HG02759 (cell line): ENCODE results near the gene MAP2K3.

Experiments used
- ATAC-seq: cut with Tn5 transposase; IDR thresholded peaks from one replicate; pipeline ENCODE4 v1.9.1; 2021; ENCODE audit warnings: mild to moderate bottlenecking, moderate library complexity; ENCODE audit not compliant: unreplicated experiment

MAP2K3 gene

DNA sequence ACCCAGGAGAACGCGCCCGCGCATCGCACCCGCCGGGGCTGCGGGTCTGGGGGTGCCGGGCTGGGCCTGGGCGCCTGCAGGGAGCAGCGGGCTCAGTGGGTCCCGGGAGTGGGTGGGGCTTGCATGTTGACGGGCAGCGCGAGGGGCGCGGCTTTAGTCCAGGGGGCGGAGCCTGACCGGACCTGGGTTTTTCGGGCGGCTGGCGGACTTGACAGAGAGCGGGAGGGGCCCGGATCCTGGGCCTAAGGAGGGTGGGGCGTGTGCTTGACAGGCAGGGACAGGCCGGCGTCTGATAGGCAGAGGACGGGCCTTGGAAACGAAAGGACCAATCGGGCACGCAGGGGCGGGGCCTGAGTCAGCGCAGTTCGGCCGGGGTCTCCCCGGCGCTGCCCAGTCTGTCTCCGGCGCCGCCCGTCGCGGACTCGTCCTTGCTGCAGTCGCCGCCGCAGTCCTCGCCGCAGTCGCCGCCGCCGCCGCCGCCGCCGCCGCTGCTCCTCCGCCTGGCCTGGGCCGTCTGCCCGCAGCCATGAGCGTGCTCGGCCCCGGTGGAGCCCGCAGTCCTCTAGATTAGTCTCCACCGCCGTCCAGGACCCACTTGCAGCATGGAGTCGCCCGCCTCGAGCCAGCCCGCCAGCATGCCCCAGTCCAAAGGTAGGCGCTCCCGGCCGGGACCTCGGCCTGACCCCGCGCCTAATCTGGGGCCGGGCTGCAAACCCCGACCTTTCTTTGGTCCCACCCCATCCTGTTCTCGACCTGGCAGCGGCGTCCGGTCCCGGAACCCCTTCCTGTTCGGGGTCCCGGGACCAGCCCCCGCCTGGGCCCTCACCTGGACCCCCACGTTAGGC, at the start of gene MAP2K3:
Gene MAP2K3, plus strand, starts transcription at position 393 of the 845 bp plus-strand sequence. Its CDS starts 210 bp downstream, at position 603.
- ATAC-seq, result peak; percentile 76

DNA sequence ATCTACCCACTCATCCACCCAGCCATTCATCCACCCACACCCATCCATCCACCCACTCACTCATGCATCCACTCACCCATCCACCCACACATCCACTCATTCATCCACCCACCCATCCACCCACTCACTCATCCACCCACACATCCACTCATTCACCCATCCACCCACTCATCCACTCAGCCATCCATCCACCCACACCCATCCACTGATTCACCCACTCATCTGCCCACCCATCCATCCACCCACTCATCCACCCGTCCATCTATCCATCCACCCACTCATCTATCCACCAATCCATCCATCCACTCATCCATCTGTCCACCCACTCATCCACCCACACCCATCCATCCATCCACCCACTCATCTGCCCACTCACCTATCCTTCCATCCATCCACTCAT, 48.6 kb upstream of the MAP2K3 start:
- no peak for ATAC-seq

DNA sequence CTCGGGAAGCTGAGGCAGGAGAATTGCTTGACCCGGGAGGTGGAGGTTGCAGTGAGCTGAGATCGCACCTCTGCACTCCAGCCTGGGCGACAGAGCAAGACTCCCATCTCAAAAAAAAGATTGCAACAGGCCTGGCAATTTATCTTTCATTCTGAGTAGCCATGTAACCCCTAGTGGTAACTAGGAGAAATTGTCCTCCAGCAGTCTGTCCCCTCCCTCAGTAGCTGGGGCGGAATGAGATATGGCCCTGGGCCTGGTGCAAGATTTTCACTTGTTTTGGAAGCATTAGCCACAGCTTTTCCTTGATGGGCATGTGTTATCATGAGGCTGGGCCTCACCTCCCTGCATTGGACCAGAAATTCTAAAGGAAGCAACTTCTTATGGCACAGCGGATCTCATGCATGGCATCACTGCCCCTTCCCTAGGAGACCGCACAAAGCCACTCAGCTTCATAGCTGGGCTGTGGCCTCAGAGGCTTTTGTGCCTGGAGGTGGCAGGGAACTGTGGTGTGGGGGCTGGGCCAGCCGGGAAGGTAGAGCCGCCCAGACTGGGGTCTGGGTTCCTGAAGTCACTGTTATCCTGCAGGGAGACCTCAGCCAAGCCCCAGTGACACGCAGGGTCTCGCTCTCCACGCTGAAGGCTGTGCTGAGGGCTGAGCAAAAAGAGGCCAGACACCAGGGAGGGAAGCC, 44.7 kb upstream of the MAP2K3 start:
- no peak for ATAC-seq

DNA sequence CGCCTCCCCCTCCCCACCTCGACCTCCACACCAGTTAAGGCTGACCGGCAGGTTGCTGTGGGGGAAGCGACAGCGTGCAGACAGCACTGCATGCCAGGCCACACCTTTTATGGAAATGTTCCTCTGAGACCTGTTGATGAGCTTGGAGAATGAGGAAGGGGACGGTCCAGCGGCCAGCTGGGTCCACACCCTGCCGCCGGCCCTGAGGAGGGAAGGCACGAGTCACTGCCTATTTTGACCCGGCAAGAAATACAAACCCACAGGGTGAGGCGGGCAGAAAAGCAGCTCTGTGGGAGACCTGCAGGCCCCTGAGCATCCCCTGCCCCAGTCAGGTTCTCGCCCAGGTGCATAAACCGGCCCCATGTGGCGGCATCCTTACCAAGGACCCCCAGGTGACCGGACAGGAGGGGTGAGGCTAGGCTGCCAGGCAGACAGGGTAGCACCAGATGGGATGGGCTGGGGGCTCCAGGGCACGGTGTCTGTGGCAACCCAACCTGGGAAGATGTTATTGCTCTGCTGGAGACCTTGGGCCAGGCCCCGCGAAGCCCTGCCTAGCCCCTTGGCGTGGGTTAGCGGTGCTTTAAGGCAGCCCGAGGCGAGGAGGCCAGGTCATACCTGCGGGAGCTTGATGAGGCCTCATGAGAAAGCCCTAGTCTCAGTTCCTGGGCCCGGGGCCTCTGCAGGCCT, 44.0 kb upstream of the MAP2K3 start:
- no peak for ATAC-seq

DNA sequence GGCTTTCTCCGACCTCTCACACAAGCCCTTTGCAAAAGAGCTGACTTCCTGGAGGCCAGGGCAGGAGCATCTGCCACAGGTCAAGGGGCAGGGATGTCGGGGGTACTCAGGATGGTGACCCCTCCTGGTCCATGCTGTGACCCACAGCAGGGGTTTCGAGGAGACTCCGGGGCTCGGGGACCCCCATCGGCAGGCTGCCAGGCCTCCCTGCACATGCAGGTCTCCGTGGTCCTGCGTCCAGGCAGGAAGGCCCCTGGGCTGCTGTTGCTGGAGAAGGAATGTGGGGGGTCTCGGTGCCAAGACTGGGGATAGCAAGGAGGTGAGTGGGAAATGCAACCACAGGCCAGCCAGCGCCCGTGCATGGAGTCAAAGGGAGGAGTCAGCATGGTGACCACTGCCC, 42.9 kb upstream of the MAP2K3 start:
- ATAC-seq, result no peak

DNA sequence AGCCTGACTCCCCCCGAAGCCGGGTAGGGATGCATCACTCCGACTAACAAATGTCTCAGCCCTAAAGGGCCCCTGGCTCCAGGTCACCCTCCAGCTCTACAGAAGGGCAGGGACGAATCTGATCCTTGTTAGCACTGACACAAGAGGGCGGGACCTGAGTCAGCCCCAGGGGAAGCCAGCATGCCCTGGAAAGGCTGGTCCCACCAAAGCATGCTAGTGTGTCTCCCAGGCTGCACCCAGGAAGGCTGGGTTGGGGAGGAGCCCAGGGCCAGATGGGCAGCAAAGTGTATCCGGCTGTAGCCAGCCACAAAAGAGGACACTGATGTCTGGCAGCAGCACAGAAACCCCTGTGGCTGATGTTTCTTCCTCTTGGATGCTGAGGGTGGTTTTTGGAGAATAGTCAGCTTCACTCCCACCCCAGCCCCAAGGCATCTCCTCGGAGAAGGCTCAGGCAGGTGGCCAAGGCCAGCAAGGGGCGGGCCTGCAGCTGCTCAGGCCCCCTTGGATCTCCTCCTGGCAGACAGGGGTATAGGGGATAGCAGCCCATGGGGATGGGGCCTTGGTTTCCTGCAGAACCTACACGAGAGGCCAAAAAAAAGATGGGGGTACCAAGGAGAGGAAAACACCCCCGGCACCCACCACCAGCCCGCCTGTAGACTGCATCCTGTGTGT, 42.3 kb upstream of the MAP2K3 start:
- no peak for ATAC-seq

DNA sequence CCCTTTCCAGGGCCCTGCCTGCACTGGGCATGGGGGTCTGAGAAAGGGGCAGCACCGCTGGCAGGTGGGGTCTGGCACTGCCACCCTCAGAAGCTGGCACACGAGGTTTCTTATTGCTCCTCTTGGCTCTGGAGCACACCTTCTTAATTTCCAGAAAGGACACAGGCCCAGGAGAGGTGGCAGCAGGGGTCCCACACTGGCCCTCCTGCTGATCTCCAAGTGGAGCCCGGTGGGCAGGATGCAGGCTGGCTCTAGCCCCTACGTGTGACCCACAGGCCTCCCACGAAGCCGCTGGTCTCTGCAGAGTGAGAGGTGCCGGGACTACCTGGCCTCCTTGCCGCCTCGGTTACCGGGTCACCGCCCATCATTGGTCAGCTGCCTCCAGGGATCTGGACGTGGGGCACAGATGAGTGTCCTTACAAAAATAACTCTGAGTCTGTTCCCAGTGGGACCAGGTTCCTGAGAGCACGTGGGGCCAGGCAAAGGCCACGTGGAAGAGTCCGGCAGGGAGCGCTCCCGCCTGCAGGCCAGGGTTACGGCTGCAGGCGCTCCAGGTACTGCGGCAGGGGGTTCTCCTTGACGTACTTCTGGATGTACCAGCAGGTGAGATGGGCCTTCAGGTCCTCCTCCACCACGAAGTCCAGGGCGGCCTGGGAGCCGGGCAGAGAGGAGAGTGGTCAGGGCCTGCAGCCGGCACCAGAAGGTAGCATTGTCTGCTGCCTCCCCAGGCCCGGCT, 41.6 kb upstream of the MAP2K3 start:
- ATAC-seq, result no peak

DNA sequence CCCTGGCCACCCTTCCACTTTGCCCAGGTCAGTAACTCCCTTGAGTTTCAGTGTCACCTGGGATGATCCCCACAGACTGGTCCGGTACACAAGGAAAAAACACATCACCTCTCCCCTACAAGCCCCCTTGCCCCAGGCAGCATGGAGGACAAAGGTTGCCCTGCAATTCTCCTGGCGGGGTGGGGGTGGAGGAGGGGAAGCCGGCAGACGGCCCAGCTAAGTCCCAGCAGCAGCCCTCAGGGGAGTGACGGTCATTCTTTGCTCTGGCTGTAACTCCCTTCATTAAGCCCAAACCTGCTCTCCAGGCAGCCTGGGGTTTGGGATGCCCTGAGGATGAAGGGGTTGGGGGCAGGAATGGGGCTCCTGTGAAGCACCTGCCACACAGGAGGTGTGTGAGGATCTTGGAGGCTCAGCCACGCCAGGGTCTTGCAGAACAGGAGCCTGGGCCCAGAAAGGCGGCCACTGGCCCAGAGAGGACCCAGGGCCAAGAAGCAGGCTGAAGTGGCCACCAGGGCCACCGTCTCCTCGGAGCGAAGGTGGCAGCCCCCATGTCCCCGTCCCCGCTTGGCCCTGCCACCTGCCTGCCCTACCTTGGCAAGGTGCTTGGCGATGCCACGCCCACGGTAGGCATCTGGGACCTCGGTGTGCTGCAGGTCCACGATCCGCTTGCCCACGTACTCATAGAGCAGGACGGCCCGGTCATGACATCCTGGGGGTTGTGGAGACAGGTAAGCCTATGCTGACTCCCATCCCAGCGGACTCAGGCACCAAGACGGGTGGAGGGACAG, 40.8 kb upstream of the MAP2K3 start:
- ATAC-seq, result no peak

DNA sequence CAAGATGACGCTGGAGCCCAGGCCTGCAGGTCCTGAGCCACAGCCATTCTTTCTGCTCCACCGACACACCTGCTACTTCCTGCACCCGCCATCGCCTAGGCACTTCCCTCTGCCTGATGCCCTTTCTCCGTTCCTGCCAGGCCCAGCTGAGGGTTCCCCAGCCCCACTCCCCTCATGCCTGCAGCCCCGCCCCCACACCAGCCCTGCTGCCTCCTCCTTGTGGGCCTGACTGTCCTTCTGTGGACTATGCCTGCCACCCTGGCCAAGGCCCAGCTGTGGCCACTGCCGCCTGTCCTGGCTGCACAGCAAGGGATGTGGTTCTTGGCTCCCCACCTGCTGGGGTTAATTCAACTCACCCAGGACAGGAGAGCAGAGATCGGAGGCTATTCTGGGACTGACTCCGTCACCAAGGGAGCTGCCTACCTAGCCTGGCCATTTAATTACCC, 38.8 kb upstream of the MAP2K3 start:
- no peak for ATAC-seq

DNA sequence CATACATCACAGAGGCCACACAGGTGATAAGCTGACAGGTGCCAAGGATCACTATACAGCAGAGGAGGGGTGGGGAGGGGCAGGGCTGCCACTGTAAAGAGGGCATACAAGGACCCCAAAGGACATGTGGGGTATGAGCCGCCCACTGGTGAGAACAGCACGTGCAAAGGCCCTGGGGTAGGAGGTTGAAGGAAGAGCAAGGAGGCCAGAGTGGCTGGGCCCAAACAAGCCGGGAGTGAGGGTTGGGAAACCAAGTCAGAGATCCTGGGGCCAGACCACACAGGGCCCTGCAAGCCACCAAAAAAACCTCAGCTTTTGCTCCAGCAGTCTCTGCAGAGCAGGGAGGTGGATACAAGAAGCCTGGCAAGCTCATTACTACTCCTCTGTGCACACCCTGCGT, 37.8 kb upstream of the MAP2K3 start:
- no peak for ATAC-seq

DNA sequence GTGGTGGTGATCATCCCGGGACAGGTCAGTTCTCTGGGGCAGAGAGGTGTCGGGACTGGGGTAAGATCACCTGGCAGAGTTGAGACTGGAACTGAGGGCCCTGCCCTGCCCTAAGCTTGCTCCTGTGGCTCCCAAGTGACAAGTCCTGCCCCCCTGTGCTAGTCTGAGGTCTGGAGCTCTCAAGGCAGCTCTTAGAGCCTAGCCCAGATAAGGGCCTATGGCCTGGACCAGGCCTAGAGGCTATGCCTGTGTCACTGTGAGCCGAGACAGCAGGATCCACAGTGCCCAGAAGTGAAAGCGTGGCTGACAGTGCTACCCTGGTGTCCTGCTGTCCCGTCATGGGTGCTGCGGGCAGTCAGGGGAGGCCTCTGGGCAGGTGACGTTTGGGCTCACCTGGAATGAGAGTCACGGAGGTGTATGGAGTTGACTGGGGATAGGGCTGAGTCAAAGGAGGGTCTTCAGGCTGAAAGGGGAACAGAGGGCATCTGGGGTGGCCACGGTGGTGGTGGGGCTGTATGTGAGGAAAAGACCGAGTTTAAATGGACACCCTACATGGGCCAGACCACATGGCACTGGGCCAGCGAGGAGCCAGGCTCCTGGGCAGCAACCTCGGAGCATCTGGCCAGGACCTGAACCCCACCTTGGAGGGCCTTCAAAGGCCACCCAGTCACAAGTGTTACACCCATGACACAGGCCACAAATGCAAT, 36.8 kb upstream of the MAP2K3 start:
- ATAC-seq, result no peak

DNA sequence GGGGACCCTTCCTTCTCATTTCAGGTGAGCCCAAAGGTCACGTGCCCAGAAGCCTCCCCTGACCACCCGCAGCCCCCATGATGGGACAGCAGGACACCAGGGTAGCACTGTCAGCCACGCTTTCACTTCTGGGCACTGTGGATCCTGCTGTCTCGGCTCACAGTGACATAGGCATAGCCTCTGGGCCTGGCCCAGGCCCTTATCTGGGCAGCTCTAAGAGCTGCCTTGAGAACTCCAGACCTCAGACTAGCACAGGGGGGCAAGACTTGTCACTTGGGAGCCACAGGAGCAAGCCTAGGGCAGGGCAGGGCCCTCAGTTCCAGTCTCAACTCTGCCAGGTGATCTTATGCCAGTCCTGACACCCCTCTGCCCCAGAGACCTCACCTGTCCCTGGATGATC, 36.0 kb upstream of the MAP2K3 start:
- ATAC-seq, result no peak

DNA sequence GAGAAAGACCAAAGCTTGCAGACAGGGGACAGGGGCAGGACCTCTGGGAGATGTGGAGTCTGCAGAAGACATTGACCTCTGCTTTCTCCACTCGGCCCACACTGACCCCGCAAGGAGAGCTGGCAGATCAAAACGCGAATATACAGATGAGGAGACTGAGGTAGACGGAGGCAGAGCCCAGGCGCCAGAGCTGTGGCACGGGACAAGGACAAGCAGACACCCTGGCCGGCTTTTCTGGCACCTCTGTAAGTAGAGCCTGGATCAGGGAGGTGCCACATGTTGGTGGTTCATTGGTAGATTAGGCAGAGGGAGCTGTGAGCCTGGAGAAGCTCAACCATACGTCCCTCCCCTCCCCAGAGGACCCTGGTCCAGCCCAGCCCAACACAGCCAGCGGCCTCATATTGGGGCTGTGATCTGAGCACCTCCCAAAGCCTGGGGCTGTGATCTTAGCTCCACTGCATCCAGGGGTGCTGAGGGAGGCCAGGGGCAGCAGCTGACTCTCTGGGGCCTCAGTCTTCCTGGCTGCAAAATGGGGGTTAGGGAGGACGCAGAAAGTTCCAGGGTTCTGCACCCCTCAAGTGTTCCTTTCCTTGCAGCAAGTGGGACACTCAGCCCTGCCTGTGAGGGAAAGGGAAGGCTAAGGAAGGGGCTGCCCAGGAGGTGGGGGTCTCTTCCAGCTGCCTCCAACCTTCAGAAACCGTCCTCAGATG, 35.3 kb upstream of the MAP2K3 start:
- no peak for ATAC-seq

DNA sequence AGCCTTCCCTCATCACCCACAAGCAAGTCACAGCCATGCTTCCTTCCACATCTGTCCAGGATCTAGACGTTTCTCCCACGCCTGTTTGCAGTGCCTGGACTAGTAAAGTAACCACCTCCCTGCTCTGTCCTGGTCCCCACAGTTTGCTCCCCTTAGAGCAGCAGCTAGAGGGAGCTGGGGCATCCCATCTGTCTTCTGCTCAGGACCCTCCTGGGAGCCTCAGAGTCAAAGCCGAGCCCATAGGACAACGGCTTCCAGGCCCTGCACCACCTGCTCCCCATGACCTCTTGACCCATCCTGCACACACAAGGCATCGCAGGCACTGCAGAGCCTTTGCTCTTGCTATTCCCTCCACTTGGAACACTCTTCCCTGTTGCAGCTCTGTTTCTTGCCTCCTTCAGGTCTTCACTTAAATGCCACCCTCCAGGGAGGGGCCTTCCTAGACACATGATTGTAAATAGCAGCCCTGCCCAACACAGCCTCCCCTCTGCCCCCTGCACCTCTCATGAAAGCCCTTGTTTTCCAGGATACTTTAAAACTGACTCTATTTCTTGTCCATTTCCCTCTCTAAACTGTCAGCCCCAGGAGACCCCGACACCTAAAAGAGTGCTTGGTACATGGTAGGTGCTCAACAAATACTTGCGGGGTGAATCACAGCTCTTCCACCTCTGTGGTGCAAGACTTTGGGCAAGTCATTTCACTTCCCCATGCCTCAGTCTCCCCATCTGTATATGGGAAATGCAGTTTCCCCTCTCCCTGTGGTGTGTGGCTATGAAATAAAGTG, 34.4 kb upstream of the MAP2K3 start:
- ATAC-seq, result no peak

DNA sequence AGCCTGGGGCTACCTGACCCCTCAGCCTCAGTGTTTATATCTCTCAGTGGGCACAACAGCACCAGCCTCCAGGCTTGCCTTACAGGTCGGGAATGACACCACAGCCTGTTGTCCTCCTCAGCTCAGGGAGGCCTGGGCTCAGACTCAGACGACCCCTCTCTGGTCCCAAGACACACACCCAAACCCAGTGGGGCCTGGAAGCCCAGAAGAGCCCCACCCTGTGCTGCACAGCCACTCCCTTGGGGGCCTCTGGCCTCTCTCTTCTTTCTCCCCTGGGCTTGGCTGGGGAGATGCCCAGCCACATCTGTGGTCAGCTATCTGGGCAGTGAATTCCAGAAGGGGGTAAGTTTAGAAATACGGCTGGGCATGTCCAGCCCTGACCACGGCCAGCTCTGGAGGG, 33.7 kb upstream of the MAP2K3 start:
- no peak for ATAC-seq

DNA sequence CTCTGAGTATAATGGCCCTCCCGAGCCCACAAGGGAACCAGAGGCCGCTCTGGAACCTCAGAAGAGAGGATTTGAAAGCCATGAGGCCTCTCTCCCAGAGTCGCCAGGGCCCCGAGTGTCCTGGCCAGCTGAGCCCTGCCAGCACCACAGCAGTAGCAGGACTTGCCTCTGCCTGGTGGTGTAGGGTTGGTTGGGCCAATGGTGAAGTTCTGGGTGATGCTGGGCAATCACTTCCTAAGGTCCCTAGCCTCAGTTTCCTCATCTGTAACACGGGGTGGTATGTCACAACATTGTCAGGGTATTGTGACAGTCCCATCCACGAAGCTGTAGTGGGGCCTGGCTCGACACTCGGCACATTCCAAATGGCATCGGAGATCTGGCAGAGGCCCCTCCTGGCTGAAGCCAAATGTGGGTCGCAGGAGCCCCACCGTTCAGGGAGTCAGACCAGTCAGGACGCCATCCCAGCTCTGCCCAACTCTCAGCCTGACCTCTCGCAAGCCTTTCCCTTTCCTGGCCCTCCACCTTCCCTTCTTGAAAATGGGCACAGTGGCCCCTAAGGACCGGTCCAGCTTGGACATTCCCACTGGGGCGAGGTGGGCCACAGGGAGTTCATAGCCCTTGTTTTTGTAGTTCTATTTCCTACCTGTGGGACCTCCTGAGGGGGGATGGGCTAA, 33.0 kb upstream of the MAP2K3 start:
- no peak for ATAC-seq

DNA sequence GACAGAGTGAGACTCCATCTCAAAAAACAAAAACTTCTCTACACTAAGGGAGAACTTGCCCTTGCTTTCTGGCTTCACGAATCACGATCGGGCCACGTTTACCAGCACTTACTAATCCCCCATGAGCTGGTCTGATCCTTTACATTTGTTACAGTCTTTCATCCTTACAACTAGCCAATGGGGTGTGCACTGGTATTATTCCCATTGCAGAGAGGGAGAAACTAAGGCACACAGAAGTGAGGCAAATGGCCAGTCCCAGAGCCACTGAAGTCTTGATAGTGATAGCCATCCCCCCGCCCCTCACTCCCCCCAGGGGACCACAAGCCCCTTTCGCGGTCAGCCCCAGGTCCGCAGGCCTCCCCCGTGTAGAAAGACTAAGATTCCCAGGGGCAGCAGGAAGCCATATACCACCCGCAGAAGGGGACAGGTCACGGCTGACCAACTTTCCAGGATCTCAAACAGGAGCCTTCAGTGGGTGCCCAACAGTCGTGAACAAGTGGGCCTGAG, 32.2 kb upstream of the MAP2K3 start:
- no peak for ATAC-seq
